Breast epithelium (tissue), 4 donors: ENCODE measurements around the gene COLGALT1. TPM values are rescaled to one million over a fixed set of nuclear protein-coding genes. Genes with fewer than 3 reads are reported as not detected.

ENCODE experiments used
- DNase-seq, 2 donors: peaks; one replicate each; pipeline ENCODE4 v3.0.0-alpha.2; 2019; ENCODE audit warnings: low spot score in 2 of 2
- H3K27ac ChIP-seq, 2 donors: fragments of 200-600 bp; sonication (generic) in 1 of 2; one replicate each; pipeline ENCODE4 v1.5.1; 2016 to 2019; ENCODE audit warnings: mild to moderate bottlenecking in 1 of 2
- H3K27me3 ChIP-seq, 2 donors: fragments of 200-600 bp; sonication (generic) in 1 of 2; one replicate each; pipeline versions ENCODE4 v1.5.1 to v1.6.0; 2017 to 2019; ENCODE audit warnings: control low read depth in 1 of 2, mild to moderate bottlenecking in 1 of 2
- H3K36me3 ChIP-seq: fragments of 200-600 bp; one replicate; pipeline ENCODE4 v1.5.1; 2019
- H3K4me1 ChIP-seq, 2 donors: fragments of 200-600 bp; sonication (generic); one replicate each; pipeline ENCODE4 v1.5.1; 2016 to 2019; ENCODE audit warnings: control low read depth in 1 of 2
- H3K4me3 ChIP-seq, 3 donors: fragments of 200-600 bp; sonication (generic); 1 replicate in 2 of 3; 2 replicates in 1 of 3; pipeline ENCODE4 v1.5.1; 2016 to 2019; ENCODE audit warnings: mild to moderate bottlenecking in 3 of 3, moderate library complexity in 2 of 3
- H3K9me3 ChIP-seq, 2 donors: fragments of 200-600 bp; sonication (generic) in 1 of 2; one replicate each; pipeline ENCODE4 v1.5.1; 2016 to 2019; ENCODE audit warnings: control low read depth in 1 of 2
- POLR2A ChIP-seq: fragments of 450-650 bp; IDR thresholded peaks from one replicate; pipeline ENCODE4 v1.6.1; 2016; ENCODE audit warnings: antibody characterized with exemption, mild to moderate bottlenecking, moderate library complexity
- POLR2AphosphoS5 ChIP-seq, 3 donors: sonication (generic); formaldehyde crosslinking; IDR thresholded peaks; one replicate each; pipeline ENCODE4 v1.6.1; 2017; ENCODE audit warnings: antibody characterized with exemption in 3 of 3
- intact Hi-C: fragments of 100-400 bp; cut with DNase I; formaldehyde crosslinking; loops from one replicate; pipeline ENCODE4 v1.15.1; 2023; ENCODE audit warnings: low total_unique reads
- total RNA-seq, 3 donors: library from RNA; depleted of rRNA; stranded (reverse); fragments of >200 nt; gene quantifications; one replicate each; pipeline ENCODE4 v1.1.0, GENCODE V29; 2016
- TF ChIP-seq, protein P1 (sequence below), 3 donors: fragments of 450-650 bp; IDR thresholded peaks; one replicate each; pipeline ENCODE4 v1.5.1; 2016 to 2017; ENCODE audit warnings: antibody characterized with exemption in 3 of 3, mild to moderate bottlenecking in 3 of 3, moderate library complexity in 3 of 3

COLGALT1 gene
- total RNA-seq, 3 donors from 2014 or later, result 45.1 to 99.9 (median 57.0) TPM

DNA sequence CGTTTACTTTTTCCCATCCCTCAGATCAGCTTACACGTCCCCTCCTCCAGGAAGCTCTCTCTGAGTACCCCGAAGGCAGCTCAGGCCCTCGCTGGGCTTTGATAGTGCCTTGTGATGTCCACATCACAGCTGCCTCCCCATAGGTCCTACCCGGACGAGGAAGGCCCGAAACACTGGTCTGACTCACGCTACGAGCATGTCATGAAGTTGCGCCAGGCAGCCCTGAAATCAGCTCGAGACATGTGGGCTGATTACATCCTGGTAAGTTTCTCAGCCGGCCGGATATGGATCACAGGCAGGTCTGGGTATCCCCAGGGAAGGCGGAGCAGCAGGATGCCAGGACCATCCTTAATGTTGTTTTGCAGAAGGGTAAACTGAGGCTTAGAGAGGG is 4.8 kb downstream of the COLGALT1 start:
- Histone ChIP-seq H3K27me3 (no peaks in the 10 kb centered on the region), H3K4me3 (no peak overlapping the region), H3K36me3 (no peaks in the 10 kb centered on the region), H3K9me3 (no peaks in the 10 kb centered on the region), H3K4me1 (no peaks in the 10 kb centered on the region), H3K27ac (peak overlapping the region in 1 of 2 donors; percentile 58)
- TF ChIP-seq POLR2A (no peak), POLR2AphosphoS5 (IDR thresholded peaks at IDR 0.05) (no peak)
- TF ChIP-seq, protein P1, sequence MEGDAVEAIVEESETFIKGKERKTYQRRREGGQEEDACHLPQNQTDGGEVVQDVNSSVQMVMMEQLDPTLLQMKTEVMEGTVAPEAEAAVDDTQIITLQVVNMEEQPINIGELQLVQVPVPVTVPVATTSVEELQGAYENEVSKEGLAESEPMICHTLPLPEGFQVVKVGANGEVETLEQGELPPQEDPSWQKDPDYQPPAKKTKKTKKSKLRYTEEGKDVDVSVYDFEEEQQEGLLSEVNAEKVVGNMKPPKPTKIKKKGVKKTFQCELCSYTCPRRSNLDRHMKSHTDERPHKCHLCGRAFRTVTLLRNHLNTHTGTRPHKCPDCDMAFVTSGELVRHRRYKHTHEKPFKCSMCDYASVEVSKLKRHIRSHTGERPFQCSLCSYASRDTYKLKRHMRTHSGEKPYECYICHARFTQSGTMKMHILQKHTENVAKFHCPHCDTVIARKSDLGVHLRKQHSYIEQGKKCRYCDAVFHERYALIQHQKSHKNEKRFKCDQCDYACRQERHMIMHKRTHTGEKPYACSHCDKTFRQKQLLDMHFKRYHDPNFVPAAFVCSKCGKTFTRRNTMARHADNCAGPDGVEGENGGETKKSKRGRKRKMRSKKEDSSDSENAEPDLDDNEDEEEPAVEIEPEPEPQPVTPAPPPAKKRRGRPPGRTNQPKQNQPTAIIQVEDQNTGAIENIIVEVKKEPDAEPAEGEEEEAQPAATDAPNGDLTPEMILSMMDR (IDR thresholded peaks at IDR 0.05), result no peak
- intact Hi-C loops, result no loop called here
- DNase-seq, result no peak

DNA sequence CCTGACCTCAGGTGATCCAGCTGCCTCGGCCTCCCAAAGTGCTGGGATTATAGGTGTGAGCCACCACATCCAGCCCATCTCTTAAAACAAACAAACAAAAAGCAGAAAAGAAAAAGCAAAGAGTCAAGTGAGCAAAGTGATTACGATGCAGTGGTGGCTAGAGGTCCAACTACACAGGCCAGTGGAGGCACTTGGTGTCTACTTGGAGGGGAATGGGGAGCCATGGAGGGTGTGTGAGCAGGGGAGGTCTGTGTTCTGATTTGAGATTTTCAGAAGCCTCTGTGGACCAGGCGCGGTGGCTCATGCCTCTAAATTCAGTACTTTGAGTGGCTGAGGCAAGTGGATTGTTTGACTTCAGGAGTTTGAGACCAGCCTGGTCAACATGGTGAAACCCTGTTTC is 6.6 kb downstream of the COLGALT1 start:
- Histone ChIP-seq H3K9me3 (no peaks in the 10 kb centered on the region), H3K4me1 (no peaks in the 10 kb centered on the region), H3K36me3 (no peaks in the 10 kb centered on the region), H3K27me3 (no peaks in the 10 kb centered on the region), H3K27ac (no peak overlapping the region), H3K4me3 (no peak overlapping the region)
- intact Hi-C loops, result no loop called here
- DNase-seq, result no peak
- no peak for TF ChIP-seq POLR2A
- TF ChIP-seq, protein P1 (IDR thresholded peaks at IDR 0.05), result no peak

DNA sequence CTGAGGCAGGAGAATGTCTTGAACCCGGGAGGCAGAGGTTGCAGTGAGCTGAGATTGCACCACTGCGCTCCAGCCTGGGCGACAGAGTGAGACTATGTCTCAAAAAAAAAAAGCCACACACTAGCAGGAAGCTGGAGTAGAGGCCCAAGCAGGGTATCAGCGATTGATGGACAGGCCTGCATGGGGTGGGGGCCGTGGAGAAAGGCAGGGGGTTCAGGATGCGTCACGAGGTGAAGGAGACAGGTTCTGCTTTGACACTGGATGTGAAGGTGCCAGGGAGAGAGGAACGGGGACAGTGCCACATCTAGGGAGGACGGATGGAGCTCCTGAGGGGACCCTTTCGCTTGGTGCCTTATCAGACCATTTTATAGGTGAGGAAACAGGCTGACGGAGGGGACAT is 7.1 kb downstream of the COLGALT1 start:
- H3K4me1 ChIP-seq, result no peaks in the 10 kb centered on the region
- intact Hi-C loops, result no loop called here
- no peak for DNase-seq
- no peak overlapping the region for H3K4me3 ChIP-seq
- no peaks in the 10 kb centered on the region for H3K27me3 ChIP-seq
- TF ChIP-seq POLR2AphosphoS5 (IDR thresholded peaks at IDR 0.05), result no peak
- TF ChIP-seq POLR2A, result no peak
- TF ChIP-seq, protein P1 (IDR thresholded peaks at IDR 0.05), result no peak
- H3K9me3 ChIP-seq, result no peaks in the 10 kb centered on the region
- H3K27ac ChIP-seq, result no peak overlapping the region
- H3K36me3 ChIP-seq, result no peaks in the 10 kb centered on the region

GRCh38 chr19:17564781-17565180 is 9.3 kb downstream of the COLGALT1 start:
- intact Hi-C loops, result loop anchor here (2.0 kb wide), 1 partner anchor 16 kb away; no protein-coding TSS in a partner anchor
- H3K4me3 ChIP-seq, result no peak overlapping the region
- H3K27ac ChIP-seq, result no peak overlapping the region
- H3K4me1 ChIP-seq, result no peaks in the 10 kb centered on the region
- no peaks in the 10 kb centered on the region for H3K27me3 ChIP-seq
- H3K36me3 ChIP-seq, result no peaks in the 10 kb centered on the region
- H3K9me3 ChIP-seq, result no peaks in the 10 kb centered on the region
- TF ChIP-seq POLR2AphosphoS5 (IDR thresholded peaks at IDR 0.05) (no peak), POLR2A (no peak)
- TF ChIP-seq, protein P1 (IDR thresholded peaks at IDR 0.05), result no peak
- DNase-seq, result no peak

DNA sequence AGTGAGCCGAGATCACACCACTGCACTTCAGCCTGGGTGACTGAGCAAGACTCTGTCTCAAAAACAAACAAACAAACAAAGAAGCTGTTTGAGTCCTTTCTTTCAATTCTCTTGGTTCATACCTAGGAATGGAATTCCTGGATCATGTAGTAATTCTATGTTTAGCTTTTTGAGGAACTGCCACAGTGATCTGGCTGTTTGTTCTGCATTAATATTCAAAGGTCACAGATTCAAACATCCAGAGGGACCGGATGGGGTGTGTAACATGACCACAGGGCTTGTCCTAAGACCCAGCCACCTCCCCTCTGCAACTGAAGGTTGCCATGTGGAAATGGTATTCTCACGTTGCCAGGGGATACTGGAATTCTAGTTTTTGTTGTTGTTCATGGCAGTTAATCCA is 10.2 kb downstream of the COLGALT1 start:
- Histone ChIP-seq H3K36me3 (no peaks in the 10 kb centered on the region), H3K27ac (no peak overlapping the region), H3K4me3 (no peak overlapping the region), H3K9me3 (no peaks in the 10 kb centered on the region), H3K27me3 (no peaks in the 10 kb centered on the region), H3K4me1 (no peaks in the 10 kb centered on the region)
- TF ChIP-seq, protein P1 (IDR thresholded peaks at IDR 0.05), result no peak
- no peak for TF ChIP-seq POLR2AphosphoS5 (IDR thresholded peaks at IDR 0.05)
- TF ChIP-seq POLR2A, result no peak
- no peak for DNase-seq
- intact Hi-C loops, result loop anchor here (2.0 kb wide), 1 partner anchor 17 kb away; no protein-coding TSS in a partner anchor
